Neural crest cell (in vitro differentiated cells): ENCODE measurements around the gene FNDC3B. TPM values are rescaled to one million over a fixed set of nuclear protein-coding genes. Genes with fewer than 3 reads are reported as not detected.

ENCODE experiments used
- DNase-seq: peaks from one replicate; pipeline ENCODE4 v3.0.0; 2021; ENCODE audit warnings: low read depth, mixed read lengths, low spot score
- H3K27ac Mint-ChIP-seq: one replicate; pipeline ENCODE4 v1.8.0; 2021; ENCODE audit warnings: mild to moderate bottlenecking, mixed read lengths; ENCODE audit not compliant: unreplicated experiment
- H3K27me3 Mint-ChIP-seq: 2 replicates; pipeline ENCODE4 v1.8.0; 2021; ENCODE audit warnings: low read depth, mild to moderate bottlenecking, mixed read lengths
- H3K36me3 Mint-ChIP-seq: 2 replicates; pipeline ENCODE4 v1.8.0; 2021; ENCODE audit warnings: low read depth, mild to moderate bottlenecking, mixed read lengths
- H3K4me1 Mint-ChIP-seq: 2 replicates; pipeline ENCODE4 v1.8.0; 2021; ENCODE audit warnings: mixed read lengths
- H3K4me3 Mint-ChIP-seq: one replicate; pipeline ENCODE4 v1.8.0; 2021; ENCODE audit warnings: mild to moderate bottlenecking, mixed read lengths
- H3K9me3 Mint-ChIP-seq: 2 replicates; pipeline ENCODE4 v1.8.0; 2021; ENCODE audit warnings: mixed read lengths
- CTCF ChIP-seq: fragments of 200-600 bp; sonication (generic); conservative IDR thresholded peaks from 2 replicates; pipeline ENCODE4 v1.5.0; 2021; ENCODE audit warnings: antibody characterized with exemption, mild to moderate bottlenecking
- total RNA-seq: library from RNA; stranded (reverse); gene quantifications from 2 replicates; pipeline ENCODE4 v1.2.1, GENCODE V29; 2021

The FNDC3B gene
- total RNA-seq, 1 donor from 2014 or later, result 41.5 TPM

GRCh38 chr3:172286548-172287148, 247.3 kb downstream of the FNDC3B start:
- DNase-seq, result no peak
- no peak overlapping the region for H3K4me3 Mint-ChIP-seq
- no peaks in the 10 kb centered on the region for H3K9me3 Mint-ChIP-seq
- H3K4me1 Mint-ChIP-seq, result peaks cover 27% of the 10 kb centered on the region
- no peaks in the 10 kb centered on the region for H3K27me3 Mint-ChIP-seq
- TF ChIP-seq CTCF, result no peak
- no peak overlapping the region for H3K27ac Mint-ChIP-seq
- peaks cover 19% of the 10 kb centered on the region for H3K36me3 Mint-ChIP-seq

GRCh38 chr3:172287937-172288477, 248.6 kb downstream of the FNDC3B start:
- Mint-ChIP-seq H3K4me1 (peaks cover 15% of the 10 kb centered on the region), H3K4me3 (no peak overlapping the region), H3K27ac (no peak overlapping the region), H3K36me3 (peaks cover 21% of the 10 kb centered on the region), H3K27me3 (no peaks in the 10 kb centered on the region), H3K9me3 (no peaks in the 10 kb centered on the region)
- DNase-seq, result no peak
- no peak for TF ChIP-seq CTCF

GRCh38 chr3:172288651-172289050, 249.3 kb downstream of the FNDC3B start:
- no peaks in the 10 kb centered on the region for H3K9me3 Mint-ChIP-seq
- no peaks in the 10 kb centered on the region for H3K27me3 Mint-ChIP-seq
- H3K36me3 Mint-ChIP-seq, result peaks cover 16% of the 10 kb centered on the region
- H3K4me1 Mint-ChIP-seq, result peaks cover 9% of the 10 kb centered on the region
- no peak overlapping the region for H3K27ac Mint-ChIP-seq
- no peak for TF ChIP-seq CTCF
- no peak overlapping the region for H3K4me3 Mint-ChIP-seq
- no peak for DNase-seq

GRCh38 chr3:172289583-172289982, 250.2 kb downstream of the FNDC3B start:
- no peak overlapping the region for H3K4me3 Mint-ChIP-seq
- peaks cover 19% of the 10 kb centered on the region for H3K36me3 Mint-ChIP-seq
- H3K4me1 Mint-ChIP-seq, result peaks cover 9% of the 10 kb centered on the region
- H3K27me3 Mint-ChIP-seq, result no peaks in the 10 kb centered on the region
- H3K9me3 Mint-ChIP-seq, result no peaks in the 10 kb centered on the region
- peak; percentile 43 for TF ChIP-seq CTCF
- DNase-seq, result no peak
- H3K27ac Mint-ChIP-seq, result no peak overlapping the region

- DNase-seq, result no peak
- TF ChIP-seq CTCF, result no peak
- no peak overlapping the region for H3K4me3 Mint-ChIP-seq
- H3K9me3 Mint-ChIP-seq, result no peaks in the 10 kb centered on the region
- H3K36me3 Mint-ChIP-seq, result peaks cover 15% of the 10 kb centered on the region
- H3K27ac Mint-ChIP-seq, result no peak overlapping the region
- peaks cover under 1% of the 10 kb centered on the region for H3K4me1 Mint-ChIP-seq
- H3K27me3 Mint-ChIP-seq, result no peaks in the 10 kb centered on the region
Observed at GRCh38 chr3:172290457-172290856, 251.1 kb downstream of the FNDC3B start.
